ENCODE measurements around the gene TLK1.
"Not testable (repeated sequence)": the region's sequence is repeated elsewhere in the genome, so short reads cannot be mapped to it uniquely, and the experiment has no call there.

The TLK1 gene

GRCh38 chr2:171080607-171081006 is 80.1 kb downstream of the TLK1 start:
- FAIRE-seq: no peak

- FAIRE-seq: not testable (repeated sequence)
These were observed 84.3 kb downstream of the TLK1 start for GRCh38 chr2:171076422-171076821.

GRCh38 chr2:171072164-171072563 is 88.5 kb downstream of the TLK1 start:
- no peak for FAIRE-seq

- FAIRE-seq: no peak
These were observed 91.3 kb downstream of the TLK1 start for GRCh38 chr2:171069286-171069956.

- no peak for FAIRE-seq
These were observed 94.6 kb downstream of the TLK1 start for GRCh38 chr2:171066110-171066509.

- FAIRE-seq: no peak
These were observed 103.1 kb downstream of the TLK1 start for GRCh38 chr2:171057575-171057974.

GRCh38 chr2:171056307-171056706 is 104.4 kb downstream of the TLK1 start:
- FAIRE-seq: no peak

- no peak for FAIRE-seq
These were observed 111.0 kb downstream of the TLK1 start for GRCh38 chr2:171049691-171050090.

GRCh38 chr2:171046048-171046560 is 114.6 kb downstream of the TLK1 start:
- no peak for FAIRE-seq

- FAIRE-seq: no peak
These were observed 116.3 kb downstream of the TLK1 start for GRCh38 chr2:171044416-171044815.

GRCh38 chr2:171042253-171042969 is 118.3 kb downstream of the TLK1 start:
- no peak for FAIRE-seq

GRCh38 chr2:171036532-171036931 is 124.2 kb downstream of the TLK1 start:
- FAIRE-seq: no peak

- no peak for FAIRE-seq
These were observed 126.4 kb downstream of the TLK1 start for GRCh38 chr2:171034315-171034714.

- no peak for FAIRE-seq
These were observed 135.5 kb downstream of the TLK1 start for GRCh38 chr2:171025214-171025613.

GRCh38 chr2:171018522-171018921 is 142.2 kb downstream of the TLK1 start:
- FAIRE-seq: no peak

GRCh38 chr2:171016125-171016524 is 144.6 kb downstream of the TLK1 start:
- no peak for FAIRE-seq

GRCh38 chr2:171013851-171014250 is 146.8 kb downstream of the TLK1 start:
- FAIRE-seq: no peak

GRCh38 chr2:171009386-171009785 is 151.3 kb downstream of the TLK1 start:
- FAIRE-seq: no peak

- FAIRE-seq: no peak
These were observed 152.0 kb downstream of the TLK1 start for GRCh38 chr2:171008550-171009205.

GRCh38 chr2:171004833-171005232 is 155.9 kb downstream of the TLK1 start:
- no peak for FAIRE-seq

- FAIRE-seq: no peak
These were observed 156.3 kb downstream of the TLK1 start for GRCh38 chr2:171004363-171004762.

GRCh38 chr2:170999654-171000053 is 161.0 kb downstream of the TLK1 start:
- no peak for FAIRE-seq

- FAIRE-seq: no peak
These were observed 162.6 kb downstream of the TLK1 start for GRCh38 chr2:170997893-170998597.
